Activated CD8-positive, alpha-beta T cell treated with anti-CD3 and anti-CD28 coated beads for 36 hours (primary cell): ENCODE results near the gene R3HDM4. TPM values are rescaled to one million over a fixed set of nuclear protein-coding genes. Genes with fewer than 3 reads are reported as not detected.

Experiments used
- ATAC-seq: fragments of 200-7000 bp; cut with Tn5 transposase; one replicate; pipeline ENCODE4 v1.10.0; 2021; ENCODE audit warnings: mild to moderate bottlenecking, moderate library complexity
- CTCF ChIA-PET: fragments of 350-600 bp; sonication (Branson Sonifier 250); formaldehyde crosslinking; loops from one replicate; lab custom pipeline; 2021; ENCODE audit warnings: antibody characterized with exemption; lab: Charles Lee
- POLR2A ChIA-PET: fragments of 350-600 bp; sonication (Branson Sonifier 250); formaldehyde crosslinking; loops from one replicate; lab custom pipeline; 2021; ENCODE audit warnings: antibody characterized with exemption; lab: Charles Lee
- DNase-seq: peaks from one replicate; pipeline ENCODE4 v3.0.0-alpha.2; 2020
- H3K27ac Mint-ChIP-seq: one replicate; pipeline ENCODE4 v1.8.0; 2021; ENCODE audit warnings: mild to moderate bottlenecking, mixed read lengths
- H3K27me3 Mint-ChIP-seq: one replicate; pipeline ENCODE4 v1.8.0; 2021; ENCODE audit warnings: mixed read lengths
- H3K36me3 Mint-ChIP-seq: one replicate; pipeline ENCODE4 v1.8.0; 2021; ENCODE audit warnings: low read depth, mixed read lengths
- H3K4me1 Mint-ChIP-seq: one replicate; pipeline ENCODE4 v1.8.0; 2021; ENCODE audit warnings: low read depth, mixed read lengths
- H3K4me3 Mint-ChIP-seq: one replicate; pipeline ENCODE4 v1.8.0; 2021; ENCODE audit warnings: mild to moderate bottlenecking, moderate library complexity, mixed read lengths
- H3K9me3 Mint-ChIP-seq: one replicate; pipeline ENCODE4 v1.8.0; 2021; ENCODE audit warnings: mixed read lengths
- intact Hi-C: fragments of 100-400 bp; cut with micrococcal nuclease; formaldehyde crosslinking; loops from one replicate; pipeline ENCODE4 v1.10.0; 2022
- total RNA-seq, 2 experiments: library from RNA; stranded (reverse); gene quantifications; one replicate each; pipeline ENCODE4 v1.2.3, GENCODE V29; 2021
- TF ChIP-seq, protein P1 (sequence below): fragments of 200-600 bp; IDR thresholded peaks from one replicate; pipeline ENCODE4 v1.8.0; 2022; ENCODE audit warnings: antibody characterized with exemption, mild to moderate bottlenecking

The R3HDM4 gene
- total RNA-seq, 2 experiments from 2014 or later: 58.4 to 61.5 TPM

DNA sequence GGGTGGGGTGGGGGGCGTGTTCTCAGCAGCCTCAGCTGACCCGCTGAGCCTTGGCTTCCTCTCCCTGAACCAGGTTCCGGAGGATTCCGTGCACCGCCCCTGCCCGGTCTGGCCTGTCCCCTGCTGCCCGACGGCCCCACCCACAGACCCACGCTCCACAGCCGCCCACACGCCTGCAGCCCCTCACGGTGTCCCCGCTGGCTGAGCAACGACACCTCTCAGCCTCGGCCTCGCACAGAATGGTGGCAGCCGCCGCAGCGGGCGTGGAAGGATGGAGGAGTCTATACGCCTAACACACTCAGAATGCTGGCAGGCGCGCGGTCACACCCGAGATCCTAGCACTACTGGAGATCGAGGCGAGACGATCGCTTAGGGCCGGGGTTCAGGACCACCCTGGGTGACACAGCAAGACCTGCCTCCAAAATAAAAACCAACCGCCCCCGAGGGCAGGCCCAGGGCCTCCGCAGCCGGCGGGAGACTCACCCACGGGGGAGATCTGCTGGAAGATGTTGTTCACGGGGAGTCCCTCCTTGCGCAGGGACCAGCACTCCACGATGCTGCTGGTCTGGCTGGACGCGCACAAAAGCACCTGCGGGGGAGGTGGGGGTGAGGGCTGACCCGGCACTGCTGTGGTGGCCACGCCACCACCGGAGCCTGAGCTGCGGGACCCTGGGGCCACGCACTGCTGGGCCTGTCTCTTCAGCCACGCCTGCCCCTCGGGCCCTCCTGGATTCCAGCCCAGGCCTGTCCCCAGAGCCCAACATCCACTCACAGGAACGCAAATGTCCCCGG is 28.4 kb downstream of the R3HDM4 start:
- Mint-ChIP-seq H3K27ac (no peak overlapping the region), H3K36me3 (peaks cover 2% of the 10 kb centered on the region), H3K27me3 (no peaks in the 10 kb centered on the region), H3K9me3 (no peaks in the 10 kb centered on the region), H3K4me1 (peaks cover 4% of the 10 kb centered on the region), H3K4me3 (no peak overlapping the region)
- intact Hi-C loops: no loop called here
- ChIA-PET CTCF (no interaction called here), POLR2A (no interaction called here)
- ATAC-seq (no peak), DNase-seq (no peak)
- TF ChIP-seq, protein P1, sequence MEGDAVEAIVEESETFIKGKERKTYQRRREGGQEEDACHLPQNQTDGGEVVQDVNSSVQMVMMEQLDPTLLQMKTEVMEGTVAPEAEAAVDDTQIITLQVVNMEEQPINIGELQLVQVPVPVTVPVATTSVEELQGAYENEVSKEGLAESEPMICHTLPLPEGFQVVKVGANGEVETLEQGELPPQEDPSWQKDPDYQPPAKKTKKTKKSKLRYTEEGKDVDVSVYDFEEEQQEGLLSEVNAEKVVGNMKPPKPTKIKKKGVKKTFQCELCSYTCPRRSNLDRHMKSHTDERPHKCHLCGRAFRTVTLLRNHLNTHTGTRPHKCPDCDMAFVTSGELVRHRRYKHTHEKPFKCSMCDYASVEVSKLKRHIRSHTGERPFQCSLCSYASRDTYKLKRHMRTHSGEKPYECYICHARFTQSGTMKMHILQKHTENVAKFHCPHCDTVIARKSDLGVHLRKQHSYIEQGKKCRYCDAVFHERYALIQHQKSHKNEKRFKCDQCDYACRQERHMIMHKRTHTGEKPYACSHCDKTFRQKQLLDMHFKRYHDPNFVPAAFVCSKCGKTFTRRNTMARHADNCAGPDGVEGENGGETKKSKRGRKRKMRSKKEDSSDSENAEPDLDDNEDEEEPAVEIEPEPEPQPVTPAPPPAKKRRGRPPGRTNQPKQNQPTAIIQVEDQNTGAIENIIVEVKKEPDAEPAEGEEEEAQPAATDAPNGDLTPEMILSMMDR: no peak

DNA sequence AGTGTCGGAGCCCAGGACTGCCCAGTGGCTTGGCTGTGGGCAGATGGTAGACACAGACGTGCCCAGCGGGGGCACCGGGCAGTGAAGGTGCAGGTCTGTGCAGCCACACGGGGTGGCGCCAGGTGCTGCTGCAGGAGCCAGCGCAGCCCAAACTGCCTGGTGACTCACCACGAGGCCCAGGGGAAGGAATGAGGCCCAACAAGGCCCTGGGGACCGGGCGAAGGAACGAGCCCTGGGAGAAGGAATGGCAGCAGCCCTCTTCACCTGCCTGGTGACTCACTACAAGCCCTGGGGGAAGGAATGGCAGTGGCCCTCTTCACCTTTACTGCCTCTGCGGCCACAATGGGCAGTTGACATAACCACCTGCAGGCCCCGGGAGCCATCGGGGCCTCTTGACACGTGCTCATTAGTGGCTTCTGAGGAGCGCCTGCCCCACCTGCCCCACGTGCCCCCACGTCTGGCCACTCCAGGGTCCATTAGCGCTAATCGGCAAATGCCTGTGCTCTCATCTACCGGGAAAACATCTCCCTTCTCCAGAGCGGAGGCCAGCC is 29.3 kb downstream of the R3HDM4 start:
- Mint-ChIP-seq H3K9me3 (no peaks in the 10 kb centered on the region), H3K4me3 (no peak overlapping the region), H3K4me1 (peaks cover 2% of the 10 kb centered on the region), H3K27me3 (no peaks in the 10 kb centered on the region), H3K27ac (no peak overlapping the region), H3K36me3 (peaks cover 2% of the 10 kb centered on the region)
- CTCF ChIA-PET: no interaction called here
- POLR2A ChIA-PET: no interaction called here
- TF ChIP-seq, protein P1: no peak
- no peak for DNase-seq
- ATAC-seq: no peak
- intact Hi-C loops: no loop called here

DNA sequence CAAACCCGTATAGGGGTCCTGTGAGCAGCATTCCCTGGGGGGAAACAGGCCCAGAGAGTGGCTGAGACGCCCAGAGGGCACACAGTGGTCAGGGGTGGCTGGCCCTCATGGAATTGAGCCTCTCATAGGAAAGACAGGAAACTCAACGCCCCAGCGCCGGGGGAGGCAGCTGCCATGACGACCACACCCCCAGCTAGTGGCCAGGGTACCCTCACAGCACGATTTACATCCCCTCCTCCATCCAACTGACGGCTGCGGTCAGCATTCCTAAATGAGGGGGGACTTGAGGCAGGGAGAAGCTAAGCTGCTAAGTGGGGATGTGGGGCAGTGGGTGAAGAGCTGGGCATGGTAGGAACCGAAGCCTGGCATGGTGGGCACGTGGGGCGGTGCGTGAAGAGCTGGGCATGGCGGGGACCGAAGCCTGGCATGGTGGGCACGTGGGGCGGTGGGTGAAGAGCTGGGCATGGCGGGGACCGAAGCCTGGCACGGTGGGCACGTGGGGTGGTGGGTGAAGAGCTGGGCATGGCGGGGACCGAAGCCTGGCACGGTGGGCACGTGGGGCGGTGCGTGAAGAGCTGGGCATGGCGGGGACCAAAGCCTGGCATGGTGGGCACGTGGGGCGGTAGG is 30.0 kb downstream of the R3HDM4 start:
- Mint-ChIP-seq H3K9me3 (no peaks in the 10 kb centered on the region), H3K4me1 (peaks cover 2% of the 10 kb centered on the region), H3K36me3 (peaks cover 2% of the 10 kb centered on the region), H3K27ac (no peak overlapping the region), H3K4me3 (no peak overlapping the region), H3K27me3 (no peaks in the 10 kb centered on the region)
- TF ChIP-seq, protein P1: no peak
- ATAC-seq (no peak), DNase-seq (no peak)
- intact Hi-C loops: no loop called here
- POLR2A ChIA-PET: no interaction called here
- CTCF ChIA-PET: no interaction called here

DNA sequence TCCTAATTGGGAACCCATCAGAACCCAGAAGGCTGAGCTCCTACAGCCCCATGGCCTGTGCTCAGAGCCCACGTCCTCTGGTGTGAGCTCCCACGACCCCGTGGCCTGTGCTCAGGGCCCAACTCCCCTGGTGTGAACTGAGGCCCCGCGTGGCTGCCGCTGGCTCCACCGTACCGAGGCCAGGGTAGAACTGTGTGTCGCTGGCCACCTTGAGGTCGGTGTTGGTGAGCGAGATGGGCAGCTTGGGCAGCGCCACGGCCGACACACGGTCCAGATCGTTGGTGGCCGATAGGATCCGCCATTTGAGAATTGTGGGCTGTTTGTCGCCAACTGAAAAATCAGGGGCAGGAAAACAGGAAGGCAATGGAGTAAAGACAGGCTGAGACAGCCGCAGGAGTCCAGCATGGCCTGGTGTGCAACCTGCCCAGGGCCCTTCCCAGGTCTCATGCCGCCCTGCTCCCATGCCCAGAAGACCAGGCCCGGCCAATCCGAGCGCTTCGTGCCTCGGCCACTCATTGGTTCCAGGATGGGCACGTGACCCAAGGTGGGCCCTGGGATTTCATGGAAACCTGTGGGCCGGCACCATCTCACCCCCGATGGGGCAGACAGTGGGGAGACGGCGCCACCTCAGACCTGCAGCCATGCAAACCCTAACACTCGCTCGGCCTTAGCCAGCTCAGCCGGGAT is 31.5 kb downstream of the R3HDM4 start:
- Mint-ChIP-seq H3K4me3 (no peak overlapping the region), H3K27ac (no peak overlapping the region)
- POLR2A ChIA-PET: no interaction called here

More for the DNA sequence above, 31.5 kb downstream of the R3HDM4 start:
- Mint-ChIP-seq H3K27me3 (no peaks in the 10 kb centered on the region), H3K9me3 (no peaks in the 10 kb centered on the region), H3K4me1 (no peaks in the 10 kb centered on the region), H3K36me3 (peaks cover 2% of the 10 kb centered on the region)
- TF ChIP-seq, protein P1: no peak
- intact Hi-C loops: no loop called here
- DNase-seq (no peak), ATAC-seq (no peak)
- CTCF ChIA-PET: no interaction called here
